GM10266 (cell line): Measurements from ENCODE around the gene COPZ2.
A peak's percentile ranks its signal among the peaks of the same experiment; 100 is the strongest.

Experiments used
- DNase-seq: peaks from one replicate; pipeline ENCODE4 v3.0.0; 2012; ENCODE audit errors: extremely low spot score
- CTCF ChIP-seq: IDR thresholded peaks from 2 replicates; pipeline ENCODE4 v1.5.1; 2012; ENCODE audit warnings: mild to moderate bottlenecking, low read depth; ENCODE audit not compliant: control insufficient read depth, insufficient read depth; ENCODE audit errors: missing control alignments

COPZ2 gene

GRCh38 chr17:48060249-48060648 lies 22.7 kb upstream of the COPZ2 start:
- TF ChIP-seq CTCF = no peak

GRCh38 chr17:48059125-48059668 lies 21.6 kb upstream of the COPZ2 start:
- no peak for TF ChIP-seq CTCF

More at GRCh38 chr17:48060249-48060648, 22.7 kb upstream of the COPZ2 start:
- DNase-seq = no peak

GRCh38 chr17:48058393-48059124 lies 21.0 kb upstream of the COPZ2 start:
- DNase-seq = no peak
- no peak for TF ChIP-seq CTCF

More at GRCh38 chr17:48059125-48059668, 21.6 kb upstream of the COPZ2 start:
- no peak for DNase-seq

- DNase-seq = no peak
- TF ChIP-seq CTCF = no peak
Measured at GRCh38 chr17:48057626-48058025, 20.0 kb upstream of the COPZ2 start.

GRCh38 chr17:48056879-48057278 lies 19.3 kb upstream of the COPZ2 start:
- no peak for DNase-seq
- TF ChIP-seq CTCF = no peak

- TF ChIP-seq CTCF = no peak
- DNase-seq = no peak
Measured at GRCh38 chr17:48056246-48056745, 18.7 kb upstream of the COPZ2 start.

GRCh38 chr17:48055531-48056245 lies 18.1 kb upstream of the COPZ2 start:
- TF ChIP-seq CTCF = no peak
- DNase-seq = peak; percentile 65
